ENCODE measurements around the gene ZSWIM9. TPM values are rescaled to one million over a fixed set of nuclear protein-coding genes. Genes with fewer than 3 reads are reported as not detected.

ZSWIM9 gene
- total RNA-seq, 2 donors from 2014 or later: 4.7 to 9.6 TPM

DNA sequence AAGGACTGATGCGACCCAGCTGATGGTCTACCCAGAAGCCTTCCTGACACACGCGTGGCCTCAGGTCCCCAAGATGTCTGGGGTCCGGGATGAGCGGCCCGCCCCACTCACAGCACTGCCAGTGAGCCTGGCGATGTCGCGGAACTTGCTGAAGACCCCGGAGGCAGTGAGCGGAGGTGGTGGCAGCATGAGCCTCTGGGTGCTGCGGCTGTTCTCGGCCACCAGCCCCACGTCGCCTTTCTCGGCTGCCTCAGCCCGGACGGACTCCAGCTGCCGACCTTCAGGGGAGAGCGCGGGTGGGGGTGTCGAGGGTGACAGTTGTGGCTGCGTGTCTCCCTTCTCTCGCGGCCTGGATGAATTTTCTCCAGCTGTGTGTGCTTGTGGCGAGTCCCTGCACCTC lies 33.1 kb upstream of the ZSWIM9 start:
- no peak for ATAC-seq
- intact Hi-C loops (cut with DNase I): no loop called here
- 92 to 100% methylated on average over 2 to 26 of the region's 26 CpGs for WGBS, 2 donors
- no peak overlapping the region for H3K27ac ChIP-seq
- no peaks in the 10 kb centered on the region for H3K9me3 ChIP-seq
- TF ChIP-seq, protein P1, sequence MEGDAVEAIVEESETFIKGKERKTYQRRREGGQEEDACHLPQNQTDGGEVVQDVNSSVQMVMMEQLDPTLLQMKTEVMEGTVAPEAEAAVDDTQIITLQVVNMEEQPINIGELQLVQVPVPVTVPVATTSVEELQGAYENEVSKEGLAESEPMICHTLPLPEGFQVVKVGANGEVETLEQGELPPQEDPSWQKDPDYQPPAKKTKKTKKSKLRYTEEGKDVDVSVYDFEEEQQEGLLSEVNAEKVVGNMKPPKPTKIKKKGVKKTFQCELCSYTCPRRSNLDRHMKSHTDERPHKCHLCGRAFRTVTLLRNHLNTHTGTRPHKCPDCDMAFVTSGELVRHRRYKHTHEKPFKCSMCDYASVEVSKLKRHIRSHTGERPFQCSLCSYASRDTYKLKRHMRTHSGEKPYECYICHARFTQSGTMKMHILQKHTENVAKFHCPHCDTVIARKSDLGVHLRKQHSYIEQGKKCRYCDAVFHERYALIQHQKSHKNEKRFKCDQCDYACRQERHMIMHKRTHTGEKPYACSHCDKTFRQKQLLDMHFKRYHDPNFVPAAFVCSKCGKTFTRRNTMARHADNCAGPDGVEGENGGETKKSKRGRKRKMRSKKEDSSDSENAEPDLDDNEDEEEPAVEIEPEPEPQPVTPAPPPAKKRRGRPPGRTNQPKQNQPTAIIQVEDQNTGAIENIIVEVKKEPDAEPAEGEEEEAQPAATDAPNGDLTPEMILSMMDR (IDR thresholded peaks at IDR 0.05): no peak
- no peak for TF ChIP-seq POLR2A (IDR thresholded peaks at IDR 0.05)
- no peak for DNase-seq
- no peaks in the 10 kb centered on the region for H3K4me1 ChIP-seq
- no peaks in the 10 kb centered on the region for H3K36me3 ChIP-seq (replicated peaks in 1 of 2; ENCODE audit: insufficient read depth in 1 of 2, low read depth in 2 of 2)
- H3K4me3 ChIP-seq: no peak overlapping the region
- no peaks in the 10 kb centered on the region for H3K27me3 ChIP-seq

- Histone ChIP-seq H3K4me3 (no peak overlapping the region), H3K36me3 (replicated peaks in 1 of 2; ENCODE audit: insufficient read depth in 1 of 2, low read depth in 2 of 2) (no peaks in the 10 kb centered on the region), H3K9me3 (no peaks in the 10 kb centered on the region), H3K27me3 (no peaks in the 10 kb centered on the region), H3K4me1 (no peaks in the 10 kb centered on the region), H3K27ac (no peak overlapping the region)
- TF ChIP-seq, protein P1 (IDR thresholded peaks at IDR 0.05): no peak
- TF ChIP-seq POLR2A (IDR thresholded peaks at IDR 0.05): no peak
- intact Hi-C loops (cut with DNase I): no loop called here
- 89 to 100% methylated on average over 3 to 6 of the region's 6 CpGs for WGBS, 2 donors
- DNase-seq (no peak), ATAC-seq (no peak)
Measured at GRCh38 chr19:48139053-48139452, 31.4 kb upstream of the ZSWIM9 start.

GRCh38 chr19:48147597-48148175 lies 22.8 kb upstream of the ZSWIM9 start:
- no peaks in the 10 kb centered on the region for H3K4me1 ChIP-seq
- no peak for DNase-seq
- WGBS, 2 donors: 32 to 83% methylated on average over 1 to 4 of the region's 4 CpGs
- no peaks in the 10 kb centered on the region for H3K9me3 ChIP-seq
- no peaks in the 10 kb centered on the region for H3K36me3 ChIP-seq (replicated peaks in 1 of 2; ENCODE audit: insufficient read depth in 1 of 2, low read depth in 2 of 2)
- TF ChIP-seq, protein P1 (IDR thresholded peaks at IDR 0.05): no peak
- no peak for TF ChIP-seq POLR2A (IDR thresholded peaks at IDR 0.05)
- H3K27ac ChIP-seq: no peak overlapping the region
- intact Hi-C loops (cut with DNase I): no loop called here
- H3K27me3 ChIP-seq: no peaks in the 10 kb centered on the region
- no peak for ATAC-seq
- no peak overlapping the region for H3K4me3 ChIP-seq

DNA sequence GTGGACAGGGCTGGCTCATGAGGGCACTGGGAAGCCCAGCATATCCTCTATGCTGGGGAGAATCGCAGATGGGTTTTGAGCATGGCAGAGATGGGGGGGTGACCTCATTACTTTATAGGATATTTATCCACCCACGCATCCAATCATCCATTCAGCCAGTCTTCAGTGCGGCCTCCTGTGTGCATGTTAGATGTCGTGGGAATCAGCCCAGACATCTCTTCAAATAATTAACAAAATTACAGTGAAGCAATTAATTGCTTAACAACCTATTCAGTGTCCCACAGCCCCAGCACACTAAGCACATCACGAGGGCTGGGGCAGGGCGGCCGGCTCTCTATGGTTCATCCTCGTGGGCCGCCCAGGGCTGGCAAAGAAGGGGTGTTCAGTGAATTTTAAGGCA lies 21.9 kb upstream of the ZSWIM9 start:
- 85 to 96% methylated on average over 4 to 9 of the region's 9 CpGs for WGBS, 2 donors

More for the DNA sequence above, 21.9 kb upstream of the ZSWIM9 start:
- DNase-seq (no peak), ATAC-seq (no peak)
- Histone ChIP-seq H3K36me3 (replicated peaks in 1 of 2; ENCODE audit: insufficient read depth in 1 of 2, low read depth in 2 of 2) (no peaks in the 10 kb centered on the region), H3K27ac (no peak overlapping the region), H3K27me3 (no peaks in the 10 kb centered on the region), H3K4me3 (no peak overlapping the region), H3K4me1 (no peaks in the 10 kb centered on the region), H3K9me3 (no peaks in the 10 kb centered on the region)
- TF ChIP-seq POLR2A (IDR thresholded peaks at IDR 0.05): no peak
- TF ChIP-seq, protein P1 (IDR thresholded peaks at IDR 0.05): no peak
- intact Hi-C loops (cut with DNase I): no loop called here
